ENCODE measurements around the gene PSMB10.

- TF ChIP-seq EZH2 (IDR thresholded peaks at IDR 0.05; ENCODE audit: low read depth): no peak
- no peak for TF ChIP-seq CTCF (conservative IDR thresholded peaks at IDR 0.05)
Measured at GRCh38 chr16:67951485-67951884, 14.8 kb upstream of the PSMB10 start.

Data from PC-9 (cell line).